ENCODE results near the gene CD2AP. TPM values are rescaled to one million over a fixed set of nuclear protein-coding genes. Genes with fewer than 3 reads are reported as not detected.

CD2AP gene
- total RNA-seq, 1 experiment from 2014 or later = 43.8 TPM

DNA sequence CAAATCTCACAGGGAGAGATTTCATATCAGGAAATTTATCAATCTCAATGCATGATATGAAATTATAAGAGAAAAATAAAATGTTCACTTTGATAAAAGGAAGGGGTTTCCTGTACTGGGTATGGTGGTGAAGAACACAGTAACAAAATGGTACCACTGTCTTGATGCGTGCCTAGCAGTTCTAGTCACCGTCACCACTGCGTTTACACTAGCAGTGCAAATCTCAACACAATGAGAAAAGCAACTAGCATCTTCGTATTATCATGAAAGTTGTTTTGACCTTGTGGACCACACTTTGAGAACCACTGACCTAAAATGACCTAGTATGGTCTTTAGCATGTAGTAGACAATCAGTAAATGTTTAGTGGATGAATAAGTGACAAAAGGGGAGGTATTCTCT lies 152.4 kb downstream of the CD2AP start:
- ATAC-seq (no peak), DNase-seq (ENCODE audit: low read depth, low spot score) (no peak)
- ChIA-PET RAD21 (ENCODE audit: low non-redundant PET in 1 of 2, low total read pairs in 2 of 2, uncharacterized antibody in 2 of 2, unreplicated experiment in 2 of 2) (interaction anchor here in 1 of 2 experiments (2.0 kb wide), 1 partner anchor 151 kb away, joined by 8 read pairs; no protein-coding TSS in a partner anchor), CTCF (interaction anchor here (1.1 to 3.9 kb wide), 7 partner anchors 100 to 218 kb away, joined by 4 to 70 read pairs (median 7); no protein-coding TSS in a partner anchor), POLR2A (no interaction called here)
- H3K4me3 ChIP-seq (replicated peaks in 1 of 2; ENCODE audit: low read depth in 1 of 2, low read length in 2 of 2) = no peak overlapping the region
- H3K9ac ChIP-seq (ENCODE audit: low read length) = no peak overlapping the region
- no peaks in the 10 kb centered on the region for H4K20me1 ChIP-seq (ENCODE audit: insufficient read depth)
- H3K27me3 ChIP-seq (ENCODE audit: insufficient read depth, low read length) = no peaks in the 10 kb centered on the region
- no peak overlapping the region for H3K4me2 ChIP-seq (ENCODE audit: low read length)
- intact Hi-C loops (cut with micrococcal nuclease) = loop anchor here (5.0 kb wide), 2 partner anchors 218 to 1792 kb away; no protein-coding TSS in a partner anchor
- BruUV-seq (replicated peaks) = no TSS peak
- no peaks in the 10 kb centered on the region for H3K79me2 ChIP-seq (ENCODE audit: insufficient read depth, low read length)
- no peak overlapping the region for H3K27ac ChIP-seq (ENCODE audit: low read depth, low read length)
- no peaks in the 10 kb centered on the region for H3K4me1 ChIP-seq (ENCODE audit: control insufficient read depth in 1 of 2, insufficient read depth in 2 of 2, low read length in 2 of 2)
- no peak overlapping the region for H2AFZ ChIP-seq (ENCODE audit: low read depth, low read length, poor library complexity, severe bottlenecking)
- H3K36me3 ChIP-seq (ENCODE audit: control insufficient read depth in 1 of 2, insufficient read depth in 2 of 2, low read length in 2 of 2) = no peaks in the 10 kb centered on the region; a peak in 1 of 4 replicates
- H3K9me3 ChIP-seq (ENCODE audit: control insufficient read depth in 1 of 2, insufficient read depth in 1 of 2, low read depth in 1 of 2, low read length in 2 of 2) = no peaks in the 10 kb centered on the region
- no peaks in the 10 kb centered on the region for H3K9me2 ChIP-seq (ENCODE audit: insufficient read depth)
- TF ChIP-seq, protein P1, sequence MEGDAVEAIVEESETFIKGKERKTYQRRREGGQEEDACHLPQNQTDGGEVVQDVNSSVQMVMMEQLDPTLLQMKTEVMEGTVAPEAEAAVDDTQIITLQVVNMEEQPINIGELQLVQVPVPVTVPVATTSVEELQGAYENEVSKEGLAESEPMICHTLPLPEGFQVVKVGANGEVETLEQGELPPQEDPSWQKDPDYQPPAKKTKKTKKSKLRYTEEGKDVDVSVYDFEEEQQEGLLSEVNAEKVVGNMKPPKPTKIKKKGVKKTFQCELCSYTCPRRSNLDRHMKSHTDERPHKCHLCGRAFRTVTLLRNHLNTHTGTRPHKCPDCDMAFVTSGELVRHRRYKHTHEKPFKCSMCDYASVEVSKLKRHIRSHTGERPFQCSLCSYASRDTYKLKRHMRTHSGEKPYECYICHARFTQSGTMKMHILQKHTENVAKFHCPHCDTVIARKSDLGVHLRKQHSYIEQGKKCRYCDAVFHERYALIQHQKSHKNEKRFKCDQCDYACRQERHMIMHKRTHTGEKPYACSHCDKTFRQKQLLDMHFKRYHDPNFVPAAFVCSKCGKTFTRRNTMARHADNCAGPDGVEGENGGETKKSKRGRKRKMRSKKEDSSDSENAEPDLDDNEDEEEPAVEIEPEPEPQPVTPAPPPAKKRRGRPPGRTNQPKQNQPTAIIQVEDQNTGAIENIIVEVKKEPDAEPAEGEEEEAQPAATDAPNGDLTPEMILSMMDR (IDR thresholded peaks at IDR 0.05 in 2 of 3, conservative IDR thresholded peaks at IDR 0.05 in 1 of 3; ENCODE audit: borderline replicate concordance in 1 of 3, insufficient read depth in 1 of 3, low read depth in 2 of 3, low read length in 2 of 3) = no peak
- TF ChIP-seq POLR2AphosphoS5 (IDR thresholded peaks at IDR 0.05; ENCODE audit: low read depth, low read length) = peak; percentile 33; the same call in 1 of the 2 replicates

DNA sequence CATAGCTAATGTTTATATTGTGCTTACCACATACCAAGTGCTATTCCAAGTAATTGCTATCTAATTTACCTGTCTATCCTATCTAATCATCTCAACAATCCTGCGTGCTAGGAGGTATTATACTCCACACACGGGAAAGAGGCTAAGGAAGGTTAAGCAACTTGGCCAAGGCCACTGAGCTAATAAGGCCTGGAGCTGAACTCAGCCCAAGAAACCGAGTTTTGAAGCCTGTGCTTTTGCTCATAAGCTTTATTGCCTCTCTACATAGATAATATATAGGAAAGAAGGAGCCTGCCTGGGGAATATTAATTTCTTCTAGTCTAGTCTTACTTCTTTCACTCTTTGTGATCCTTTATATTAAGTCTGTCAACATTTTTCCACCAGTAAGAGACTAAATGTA lies 153.0 kb downstream of the CD2AP start:
- ATAC-seq (no peak), DNase-seq (ENCODE audit: low read depth, low spot score) (no peak)
- ChIA-PET POLR2A (no interaction called here), RAD21 (ENCODE audit: low non-redundant PET in 1 of 2, low total read pairs in 2 of 2, uncharacterized antibody in 2 of 2, unreplicated experiment in 2 of 2) (interaction anchor here in 1 of 2 experiments (1.6 to 2.0 kb wide), 2 partner anchors 104 to 150 kb away, joined by 8 to 9 read pairs; no protein-coding TSS in a partner anchor), CTCF (interaction anchor here (0.5 to 3.9 kb wide), 12 partner anchors 8 to 846 kb away, joined by 3 to 70 read pairs (median 4); partner anchors contain the start of gene CD2AP)
- BruUV-seq (replicated peaks) = TSS peak; percentile 8
- Histone ChIP-seq H3K79me2 (ENCODE audit: insufficient read depth, low read length) (no peaks in the 10 kb centered on the region), H3K4me3 (replicated peaks in 1 of 2; ENCODE audit: low read depth in 1 of 2, low read length in 2 of 2) (no peak overlapping the region), H3K27ac (ENCODE audit: low read depth, low read length) (no peak overlapping the region), H3K9ac (ENCODE audit: low read length) (no peak overlapping the region), H2AFZ (ENCODE audit: low read depth, low read length, poor library complexity, severe bottlenecking) (no peak overlapping the region), H3K4me1 (ENCODE audit: control insufficient read depth in 1 of 2, insufficient read depth in 2 of 2, low read length in 2 of 2) (no peaks in the 10 kb centered on the region), H3K36me3 (ENCODE audit: control insufficient read depth in 1 of 2, insufficient read depth in 2 of 2, low read length in 2 of 2) (no peaks in the 10 kb centered on the region), H3K4me2 (ENCODE audit: low read length) (no peak overlapping the region), H3K9me2 (ENCODE audit: insufficient read depth) (no peaks in the 10 kb centered on the region), H3K27me3 (ENCODE audit: insufficient read depth, low read length) (no peaks in the 10 kb centered on the region), H4K20me1 (ENCODE audit: insufficient read depth) (no peaks in the 10 kb centered on the region), H3K9me3 (ENCODE audit: control insufficient read depth in 1 of 2, insufficient read depth in 1 of 2, low read depth in 1 of 2, low read length in 2 of 2) (no peaks in the 10 kb centered on the region)
- intact Hi-C loops (cut with micrococcal nuclease) = loop anchor here (5.0 kb wide), 2 partner anchors 218 to 1792 kb away; no protein-coding TSS in a partner anchor
- TF ChIP-seq EZH2phosphoT487 (IDR thresholded peaks at IDR 0.05; ENCODE audit: borderline replicate concordance) (no peak), POLR2A (IDR thresholded peaks at IDR 0.05; ENCODE audit: borderline replicate concordance, extremely low read depth, insufficient read depth, insufficient read length) (no peak), CBX3 (IDR thresholded peaks at IDR 0.05; ENCODE audit: low read depth) (no peak), ZNF274 (IDR thresholded peaks at IDR 0.05; ENCODE audit: low read depth, low read length) (no peak), EZH2 (IDR thresholded peaks at IDR 0.05) (no peak), FOSL1 (IDR thresholded peaks at IDR 0.05; ENCODE audit: low read depth) (no peak), SRF (IDR thresholded peaks at IDR 0.05; ENCODE audit: low read depth) (no peak), CEBPB (IDR thresholded peaks at IDR 0.05; ENCODE audit: low read depth) (no peak), RAD21 (IDR thresholded peaks at IDR 0.05; ENCODE audit: low read depth) (no peak), YY1 (IDR thresholded peaks at IDR 0.05; ENCODE audit: extremely low read depth, insufficient replicate concordance, low read depth, low read length) (no peak)
- TF ChIP-seq, protein P2, sequence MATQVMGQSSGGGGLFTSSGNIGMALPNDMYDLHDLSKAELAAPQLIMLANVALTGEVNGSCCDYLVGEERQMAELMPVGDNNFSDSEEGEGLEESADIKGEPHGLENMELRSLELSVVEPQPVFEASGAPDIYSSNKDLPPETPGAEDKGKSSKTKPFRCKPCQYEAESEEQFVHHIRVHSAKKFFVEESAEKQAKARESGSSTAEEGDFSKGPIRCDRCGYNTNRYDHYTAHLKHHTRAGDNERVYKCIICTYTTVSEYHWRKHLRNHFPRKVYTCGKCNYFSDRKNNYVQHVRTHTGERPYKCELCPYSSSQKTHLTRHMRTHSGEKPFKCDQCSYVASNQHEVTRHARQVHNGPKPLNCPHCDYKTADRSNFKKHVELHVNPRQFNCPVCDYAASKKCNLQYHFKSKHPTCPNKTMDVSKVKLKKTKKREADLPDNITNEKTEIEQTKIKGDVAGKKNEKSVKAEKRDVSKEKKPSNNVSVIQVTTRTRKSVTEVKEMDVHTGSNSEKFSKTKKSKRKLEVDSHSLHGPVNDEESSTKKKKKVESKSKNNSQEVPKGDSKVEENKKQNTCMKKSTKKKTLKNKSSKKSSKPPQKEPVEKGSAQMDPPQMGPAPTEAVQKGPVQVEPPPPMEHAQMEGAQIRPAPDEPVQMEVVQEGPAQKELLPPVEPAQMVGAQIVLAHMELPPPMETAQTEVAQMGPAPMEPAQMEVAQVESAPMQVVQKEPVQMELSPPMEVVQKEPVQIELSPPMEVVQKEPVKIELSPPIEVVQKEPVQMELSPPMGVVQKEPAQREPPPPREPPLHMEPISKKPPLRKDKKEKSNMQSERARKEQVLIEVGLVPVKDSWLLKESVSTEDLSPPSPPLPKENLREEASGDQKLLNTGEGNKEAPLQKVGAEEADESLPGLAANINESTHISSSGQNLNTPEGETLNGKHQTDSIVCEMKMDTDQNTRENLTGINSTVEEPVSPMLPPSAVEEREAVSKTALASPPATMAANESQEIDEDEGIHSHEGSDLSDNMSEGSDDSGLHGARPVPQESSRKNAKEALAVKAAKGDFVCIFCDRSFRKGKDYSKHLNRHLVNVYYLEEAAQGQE (IDR thresholded peaks at IDR 0.05; ENCODE audit: low read depth) = no peak
